Endothelial cell of umbilical vein (primary cell): Measurements from ENCODE around the gene PRCD. TPM values are rescaled to one million over a fixed set of nuclear protein-coding genes. Genes with fewer than 3 reads are reported as not detected.

Experiments
- BruUV-seq: library from RNA; stranded (reverse); fragments of 400-500 nt; replicated peaks from 2 replicates; lab custom pipeline; 2021; lab: Mats Ljungman, UMichigan
- CTCF ChIA-PET: fragments of 300-600, 350-600 bp; sonication (Branson Sonifier 250); formaldehyde crosslinking; loops from one replicate; lab custom pipeline; 2021; ENCODE audit warnings: antibody characterized with exemption, inconsistent platforms; lab: Charles Lee
- POLR2A ChIA-PET: fragments of 300-600, 350-600 bp; sonication (Branson Sonifier 250); formaldehyde crosslinking; loops from one replicate; lab custom pipeline; 2021; ENCODE audit warnings: antibody characterized with exemption, inconsistent platforms; lab: Charles Lee
- DNase-seq: peaks from one replicate; pipeline ENCODE4 v3.0.0-alpha.2; 2011; ENCODE audit warnings: low read depth, low spot score
- FAIRE-seq: peaks from 2 replicates; lab custom pipeline; 2011; peaks lifted over from hg19 to GRCh38; lab: Jason Lieb, UNC
- H2AFZ ChIP-seq: 2 replicates; pipeline ENCODE4 v1.6.0; 2012; ENCODE audit warnings: low read depth, low read length, control low read depth, inconsistent platforms
- H3K27ac ChIP-seq: 2 replicates; pipeline ENCODE4 v1.5.1; 2011; ENCODE audit warnings: low read depth, mild to moderate bottlenecking, control low read depth, low read length, moderate library complexity; ENCODE audit not compliant: insufficient read depth
- H3K27me3 ChIP-seq, 2 experiments: 2 replicates each; pipeline versions ENCODE4 v1.6.0 to v1.6.1; 2011; ENCODE audit warnings: low read length in 2 of 2, mixed read lengths in 1 of 2; ENCODE audit not compliant: control insufficient read depth in 2 of 2, insufficient read depth in 2 of 2
- H3K36me3 ChIP-seq, 2 experiments: 2 replicates in 1 of 2; 3 replicates in 1 of 2; pipeline ENCODE4 v1.5.1; 2011; ENCODE audit warnings: low read length in 2 of 2, mild to moderate bottlenecking in 1 of 2, moderate library complexity in 1 of 2; ENCODE audit not compliant: control insufficient read depth in 2 of 2, insufficient read depth in 2 of 2; ENCODE audit errors: extremely low read depth in 1 of 2
- H3K4me1 ChIP-seq: 3 replicates; pipeline ENCODE4 v1.5.1; 2011; ENCODE audit warnings: mild to moderate bottlenecking, low read length; ENCODE audit not compliant: control insufficient read depth, insufficient read depth; ENCODE audit errors: extremely low read depth
- H3K4me2 ChIP-seq: 2 replicates; pipeline ENCODE4 v1.6.1; 2011; ENCODE audit warnings: low read length, control low read depth, mixed read lengths; ENCODE audit not compliant: insufficient read depth
- H3K4me3 ChIP-seq, 3 experiments: fragments of 200-600 bp in 1 of 3; sonication (generic), shearing (Covaris generic) in 1 of 3; replicated peaks in 1 of 3; 2 replicates each; pipeline ENCODE4 v1.5.1; 2011 to 2016; ENCODE audit warnings: control low read depth in 3 of 3, low read length in 3 of 3, mild to moderate bottlenecking in 2 of 3, inconsistent platforms in 1 of 3, low read depth in 1 of 3, moderate library complexity in 1 of 3; ENCODE audit not compliant: insufficient read depth in 1 of 3
- H3K79me2 ChIP-seq: 2 replicates; pipeline ENCODE4 v1.6.0; 2012; ENCODE audit warnings: low read length, inconsistent platforms; ENCODE audit not compliant: control insufficient read depth, insufficient read depth
- H3K9ac ChIP-seq: replicated peaks from 2 replicates; pipeline ENCODE3; 2011; ENCODE audit warnings: low read length, control low read depth; ENCODE audit not compliant: insufficient read depth; ENCODE audit errors: extremely low read depth
- H3K9me1 ChIP-seq: replicated peaks from 3 replicates; pipeline ENCODE4 v1.6.0; 2011; ENCODE audit warnings: mild to moderate bottlenecking, low read length; ENCODE audit not compliant: control insufficient read depth, insufficient read depth; ENCODE audit errors: extremely low read depth
- H3K9me3 ChIP-seq: replicated peaks from 2 replicates; pipeline ENCODE4 v1.5.1; 2012; ENCODE audit warnings: low read length, inconsistent platforms; ENCODE audit not compliant: control insufficient read depth, insufficient read depth
- H4K20me1 ChIP-seq: replicated peaks from 2 replicates; pipeline ENCODE3; 2011; ENCODE audit warnings: mild to moderate bottlenecking, low read length; ENCODE audit not compliant: control insufficient read depth, insufficient read depth; ENCODE audit errors: extremely low read depth
- EZH2 ChIP-seq: IDR thresholded peaks from 2 replicates; pipeline ENCODE4 v1.6.1; 2012; ENCODE audit warnings: borderline replicate concordance, low read depth, mild to moderate bottlenecking, moderate library complexity, low read length, inconsistent platforms; ENCODE audit not compliant: severe bottlenecking
- FOS ChIP-seq: IDR thresholded peaks from 2 replicates; pipeline ENCODE4 v1.6.1; 2011; ENCODE audit warnings: mild to moderate bottlenecking, low read length, moderate library complexity, borderline replicate concordance; ENCODE audit not compliant: insufficient read depth
- GATA2 ChIP-seq: IDR thresholded peaks from 2 replicates; pipeline ENCODE4 v1.7.0; 2011; ENCODE audit warnings: low read depth, mild to moderate bottlenecking, moderate library complexity, mixed read lengths, low read length; ENCODE audit not compliant: insufficient read length, insufficient read depth
- JUN ChIP-seq: IDR thresholded peaks from 2 replicates; pipeline ENCODE4 v1.6.1; 2011; ENCODE audit warnings: borderline replicate concordance, low read depth; ENCODE audit not compliant: insufficient read length, insufficient read depth
- MYC ChIP-seq: IDR thresholded peaks from one replicate; pipeline ENCODE4 v1.6.1; 2011; ENCODE audit warnings: mild to moderate bottlenecking, low read depth, low read length
- POLR2A ChIP-seq: IDR thresholded peaks from 2 replicates; pipeline ENCODE4 v1.6.1; 2012; ENCODE audit warnings: low read depth, mild to moderate bottlenecking, control low read depth, low read length
- POLR2AphosphoS5 ChIP-seq: IDR thresholded peaks from 2 replicates; pipeline ENCODE4 v1.6.1; 2012; ENCODE audit warnings: low read depth, mild to moderate bottlenecking, control low read depth, low read length, moderate library complexity; ENCODE audit not compliant: insufficient read depth
- dilution Hi-C: fragments of 300-500 bp; cut with MboI; formaldehyde crosslinking; loops from one replicate; pipeline ENCODE4 v1.15.0; 2019; ENCODE audit warnings: low sequenced_read_pairs; ENCODE audit not compliant: extremely low pct_ligation_motif_present
- intact Hi-C: fragments of 100-400 bp; cut with micrococcal nuclease; formaldehyde crosslinking; loops from one replicate; pipeline ENCODE4 v1.10.0; 2022
- polyA plus RNA-seq, 4 experiments: library from polyadenylated mRNA; depleted of rRNA in 3 of 4; stranded (reverse) in 3 of 4; unstranded in 1 of 4; fragments of >200 nt; gene quantifications; 2 replicates each; pipeline versions ENCODE4 v1.2.1 to v1.2.3, GENCODE V29; 2011 to 2012; ENCODE audit warnings: missing spikeins in 1 of 4
- total RNA-seq: library from RNA; stranded (reverse); gene quantifications from 2 replicates; pipeline ENCODE4 v1.2.3, GENCODE V29; 2021
- TF ChIP-seq, protein P1 (sequence below): IDR thresholded peaks from 2 replicates; pipeline ENCODE4 v1.6.1; 2011; ENCODE audit not compliant: insufficient read depth, insufficient read length
- TF ChIP-seq, protein P2 (sequence below), 2 donors: IDR thresholded peaks; 1 replicate in 1 of 2; 2 replicates in 1 of 2; pipeline ENCODE4 v1.5.1; 2011; ENCODE audit warnings: low read length in 2 of 2, mild to moderate bottlenecking in 2 of 2, moderate library complexity in 2 of 2, control low read depth in 1 of 2, inconsistent platforms in 1 of 2, low read depth in 1 of 2; ENCODE audit not compliant: insufficient read depth in 1 of 2; ENCODE audit errors: extremely low read depth in 1 of 2

Gene PRCD
- total and polyA plus RNA-seq, 2 donors (not counting 3 experiments of a cell fraction or from before 2014, with no cell fraction given), result not detected

DNA sequence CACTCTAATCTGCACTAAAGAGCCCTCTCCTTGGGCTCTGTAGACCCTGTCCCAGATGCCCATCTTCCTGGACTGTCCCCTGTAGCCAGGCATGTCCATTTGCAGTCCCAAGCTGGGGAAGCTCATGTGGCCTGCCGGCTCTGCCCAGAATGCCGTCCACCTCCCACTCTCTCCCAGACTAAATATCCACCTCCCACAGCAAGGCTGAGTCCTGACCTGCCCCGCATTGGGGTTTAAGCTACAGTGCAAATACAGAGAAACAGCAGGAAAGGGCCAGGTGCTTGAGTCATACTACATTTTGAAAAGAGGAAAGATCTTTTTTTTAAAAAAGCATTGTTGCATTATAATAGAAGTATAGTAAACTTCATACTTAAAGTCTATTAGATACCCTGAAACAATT is 42.8 kb downstream of the PRCD start:
- ChIA-PET CTCF (interaction anchor here (1.6 kb wide), 1 partner anchor 42 kb away, joined by 4 read pairs; no protein-coding TSS in a partner anchor), POLR2A (no interaction called here)
- no TSS peak for BruUV-seq
- DNase-seq, result no peak
- Histone ChIP-seq H3K36me3 (no peaks in the 10 kb centered on the region), H3K9me1 (no peaks in the 10 kb centered on the region), H4K20me1 (no peaks in the 10 kb centered on the region), H3K4me1 (peaks cover 5% of the 10 kb centered on the region), H3K4me2 (no peak overlapping the region), H3K9me3 (no peaks in the 10 kb centered on the region), H3K27me3 (peaks cover 14 to 18% of the 10 kb centered on the region in 2 experiments), H3K9ac (no peak overlapping the region), H2AFZ (no peak overlapping the region), H3K4me3 (no peak overlapping the region), H3K27ac (no peak overlapping the region), H3K79me2 (no peaks in the 10 kb centered on the region)
- no peak for TF ChIP-seq POLR2AphosphoS5
- TF ChIP-seq FOS, result no peak
- no peak for TF ChIP-seq GATA2
- TF ChIP-seq, protein P1, sequence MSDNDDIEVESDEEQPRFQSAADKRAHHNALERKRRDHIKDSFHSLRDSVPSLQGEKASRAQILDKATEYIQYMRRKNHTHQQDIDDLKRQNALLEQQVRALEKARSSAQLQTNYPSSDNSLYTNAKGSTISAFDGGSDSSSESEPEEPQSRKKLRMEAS, result no peak
- TF ChIP-seq EZH2, result no peak
- TF ChIP-seq JUN, result no peak
- TF ChIP-seq, protein P2, sequence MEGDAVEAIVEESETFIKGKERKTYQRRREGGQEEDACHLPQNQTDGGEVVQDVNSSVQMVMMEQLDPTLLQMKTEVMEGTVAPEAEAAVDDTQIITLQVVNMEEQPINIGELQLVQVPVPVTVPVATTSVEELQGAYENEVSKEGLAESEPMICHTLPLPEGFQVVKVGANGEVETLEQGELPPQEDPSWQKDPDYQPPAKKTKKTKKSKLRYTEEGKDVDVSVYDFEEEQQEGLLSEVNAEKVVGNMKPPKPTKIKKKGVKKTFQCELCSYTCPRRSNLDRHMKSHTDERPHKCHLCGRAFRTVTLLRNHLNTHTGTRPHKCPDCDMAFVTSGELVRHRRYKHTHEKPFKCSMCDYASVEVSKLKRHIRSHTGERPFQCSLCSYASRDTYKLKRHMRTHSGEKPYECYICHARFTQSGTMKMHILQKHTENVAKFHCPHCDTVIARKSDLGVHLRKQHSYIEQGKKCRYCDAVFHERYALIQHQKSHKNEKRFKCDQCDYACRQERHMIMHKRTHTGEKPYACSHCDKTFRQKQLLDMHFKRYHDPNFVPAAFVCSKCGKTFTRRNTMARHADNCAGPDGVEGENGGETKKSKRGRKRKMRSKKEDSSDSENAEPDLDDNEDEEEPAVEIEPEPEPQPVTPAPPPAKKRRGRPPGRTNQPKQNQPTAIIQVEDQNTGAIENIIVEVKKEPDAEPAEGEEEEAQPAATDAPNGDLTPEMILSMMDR (IDR thresholded peaks at IDR 0.05; ENCODE audit: extremely low read depth in 1 of 2, insufficient read depth in 1 of 2, low read depth in 1 of 2, low read length in 2 of 2), result no peak
- TF ChIP-seq POLR2A, result no peak
- no peak for TF ChIP-seq MYC
- dilution Hi-C loops, result no loop called here
- intact Hi-C loops, result no loop called here
- FAIRE-seq, result no peak
